ENCODE data around the gene RHBDF1. TPM values are rescaled to one million over a fixed set of nuclear protein-coding genes. Genes with fewer than 3 reads are reported as not detected.

RHBDF1 gene
- total RNA-seq, 4 donors from 2014 or later = 5.6 to 22.6 (median 9.1) TPM

- H3K27me3 ChIP-seq = no peaks in the 10 kb centered on the region
- intact Hi-C loops (cut with DNase I; ENCODE audit: low total_unique reads) = no loop called here
- no peak overlapping the region for H3K4me3 ChIP-seq
- H3K27ac ChIP-seq = no peak overlapping the region
- in situ Hi-C loops (cut with MboI; ENCODE audit: low sequenced_read_pairs in 4 of 4) = no loop called here
- ATAC-seq (no peak), DNase-seq (no peak)
- H3K36me3 ChIP-seq = peaks cover 0 to 22% of the 10 kb centered on the region in 2 donors
- H3K4me1 ChIP-seq = no peaks in the 10 kb centered on the region
- H3K9me3 ChIP-seq = no peaks in the 10 kb centered on the region
- TF ChIP-seq, protein P1, sequence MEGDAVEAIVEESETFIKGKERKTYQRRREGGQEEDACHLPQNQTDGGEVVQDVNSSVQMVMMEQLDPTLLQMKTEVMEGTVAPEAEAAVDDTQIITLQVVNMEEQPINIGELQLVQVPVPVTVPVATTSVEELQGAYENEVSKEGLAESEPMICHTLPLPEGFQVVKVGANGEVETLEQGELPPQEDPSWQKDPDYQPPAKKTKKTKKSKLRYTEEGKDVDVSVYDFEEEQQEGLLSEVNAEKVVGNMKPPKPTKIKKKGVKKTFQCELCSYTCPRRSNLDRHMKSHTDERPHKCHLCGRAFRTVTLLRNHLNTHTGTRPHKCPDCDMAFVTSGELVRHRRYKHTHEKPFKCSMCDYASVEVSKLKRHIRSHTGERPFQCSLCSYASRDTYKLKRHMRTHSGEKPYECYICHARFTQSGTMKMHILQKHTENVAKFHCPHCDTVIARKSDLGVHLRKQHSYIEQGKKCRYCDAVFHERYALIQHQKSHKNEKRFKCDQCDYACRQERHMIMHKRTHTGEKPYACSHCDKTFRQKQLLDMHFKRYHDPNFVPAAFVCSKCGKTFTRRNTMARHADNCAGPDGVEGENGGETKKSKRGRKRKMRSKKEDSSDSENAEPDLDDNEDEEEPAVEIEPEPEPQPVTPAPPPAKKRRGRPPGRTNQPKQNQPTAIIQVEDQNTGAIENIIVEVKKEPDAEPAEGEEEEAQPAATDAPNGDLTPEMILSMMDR (IDR thresholded peaks at IDR 0.05 in 4 of 5, conservative IDR thresholded peaks at IDR 0.05 in 1 of 5) = no peak
- no peak for TF ChIP-seq POLR2A (IDR thresholded peaks at IDR 0.05)
These were observed 46.4 kb upstream of the RHBDF1 start for GRCh38 chr16:118857-119256.

DNA sequence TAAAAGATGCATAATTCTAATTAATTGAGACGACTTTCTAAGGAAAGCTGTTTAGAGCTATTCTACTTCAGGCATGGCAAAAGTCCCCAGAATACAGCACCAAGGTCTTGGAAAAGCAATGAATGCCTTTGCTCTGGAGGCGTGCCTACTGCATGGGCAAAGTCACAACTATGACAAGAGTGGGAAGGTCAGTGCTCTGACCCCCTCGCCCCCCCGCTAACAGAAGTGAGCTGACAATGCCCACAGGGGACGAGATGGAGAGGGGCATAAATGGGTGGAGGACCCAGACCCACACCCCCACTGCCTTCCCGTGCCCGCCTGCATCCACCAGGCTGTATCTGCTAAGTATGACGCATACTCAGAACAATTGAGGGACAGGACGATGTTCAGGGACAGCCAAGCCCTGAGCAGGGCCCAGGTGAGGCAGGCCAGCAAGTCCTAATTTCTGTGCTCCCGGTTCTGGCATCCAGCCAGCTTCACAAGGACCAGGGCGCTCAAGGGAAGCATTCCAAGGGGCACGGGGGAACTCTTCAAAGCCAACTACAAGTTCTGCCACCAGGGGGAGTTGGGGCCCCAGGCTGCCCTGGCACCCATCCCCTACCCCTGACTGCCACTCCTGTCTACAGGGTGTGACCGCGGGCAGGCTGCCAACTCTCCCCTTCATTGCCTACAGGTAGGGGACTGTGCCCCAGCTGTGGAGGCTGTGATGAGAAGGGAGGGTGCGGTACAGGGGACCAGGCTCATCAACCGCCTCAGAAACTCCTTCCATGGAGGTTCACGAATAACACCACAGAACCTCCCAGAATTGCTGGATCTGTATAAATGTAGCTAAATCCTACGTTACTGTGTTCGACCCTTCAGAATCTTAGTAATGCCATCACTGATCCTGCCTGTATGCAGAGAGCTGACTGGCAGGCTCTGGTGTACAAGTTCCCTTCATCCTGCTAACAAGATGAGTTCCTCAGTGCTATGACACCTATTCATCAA lies 45.2 kb upstream of the RHBDF1 start:
- Histone ChIP-seq H3K27ac (no peak overlapping the region), H3K36me3 (peaks cover 0 to 18% of the 10 kb centered on the region in 2 donors), H3K9me3 (no peaks in the 10 kb centered on the region), H3K27me3 (no peaks in the 10 kb centered on the region), H3K4me3 (no peak overlapping the region), H3K4me1 (peaks cover 0 to 3% of the 10 kb centered on the region in 2 donors)
- peak in 1 of 2 donors; percentile 48 for DNase-seq
- intact Hi-C loops (cut with DNase I; ENCODE audit: low total_unique reads) (no loop called here), in situ Hi-C loops (cut with MboI; ENCODE audit: low sequenced_read_pairs in 4 of 4) (no loop called here)
- TF ChIP-seq, protein P1 (IDR thresholded peaks at IDR 0.05 in 4 of 5, conservative IDR thresholded peaks at IDR 0.05 in 1 of 5) = peak in 4 of 5 experiments; percentile 37 to 65 (median 53)
- TF ChIP-seq POLR2A (IDR thresholded peaks at IDR 0.05) = no peak
- peak in 1 of 2 donors; percentile 35 for ATAC-seq

- H3K27ac ChIP-seq = no peak overlapping the region
- no peaks in the 10 kb centered on the region for H3K9me3 ChIP-seq
- no peak overlapping the region for H3K4me3 ChIP-seq
- ATAC-seq = no peak
- peaks cover 0 to 33% of the 10 kb centered on the region in 2 donors for H3K36me3 ChIP-seq
- intact Hi-C loops (cut with DNase I; ENCODE audit: low total_unique reads) = no loop called here
- in situ Hi-C loops (cut with MboI; ENCODE audit: low sequenced_read_pairs in 4 of 4) = no loop called here
- TF ChIP-seq, protein P1 (IDR thresholded peaks at IDR 0.05 in 4 of 5, conservative IDR thresholded peaks at IDR 0.05 in 1 of 5) = no peak
- TF ChIP-seq POLR2A (IDR thresholded peaks at IDR 0.05) = no peak
- no peaks in the 10 kb centered on the region for H3K27me3 ChIP-seq
- DNase-seq = no peak
- H3K4me1 ChIP-seq = peaks cover 0 to 3% of the 10 kb centered on the region in 2 donors
These were observed 43.6 kb upstream of the RHBDF1 start for GRCh38 chr16:116015-116414.

DNA sequence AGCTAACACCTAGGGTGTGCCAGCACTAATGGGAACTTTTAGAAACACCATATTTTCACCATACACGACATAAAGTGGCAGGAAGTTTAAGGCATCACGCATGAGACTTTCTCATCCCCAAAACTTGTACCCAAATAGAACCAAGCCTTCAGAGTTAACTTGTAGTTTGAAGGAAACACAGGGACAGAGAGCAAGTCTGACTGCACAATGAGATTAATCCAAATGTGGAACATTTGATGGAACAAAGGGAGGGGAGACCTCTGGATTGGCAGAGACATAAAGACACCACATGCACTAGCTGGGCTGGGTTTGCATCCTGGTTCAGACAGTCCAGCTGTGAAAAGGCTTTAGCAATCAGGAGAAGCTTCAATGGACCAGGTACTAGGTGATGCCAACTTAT lies 41.9 kb upstream of the RHBDF1 start:
- intact Hi-C loops (cut with DNase I; ENCODE audit: low total_unique reads) = no loop called here
- H3K27ac ChIP-seq = no peak overlapping the region
- H3K4me1 ChIP-seq = peaks cover 0 to 3% of the 10 kb centered on the region in 2 donors
- DNase-seq (no peak), ATAC-seq (no peak)
- TF ChIP-seq, protein P1 (IDR thresholded peaks at IDR 0.05 in 4 of 5, conservative IDR thresholded peaks at IDR 0.05 in 1 of 5) = no peak
- TF ChIP-seq POLR2A (IDR thresholded peaks at IDR 0.05) = no peak
- H3K27me3 ChIP-seq = no peaks in the 10 kb centered on the region
- H3K4me3 ChIP-seq = no peak overlapping the region
- H3K9me3 ChIP-seq = no peaks in the 10 kb centered on the region
- in situ Hi-C loops (cut with MboI; ENCODE audit: low sequenced_read_pairs in 4 of 4) = no loop called here
- H3K36me3 ChIP-seq = peaks cover 0 to 45% of the 10 kb centered on the region in 2 donors
